ENCODE measurements around the gene GALM.
A peak's percentile ranks its signal among the peaks of the same experiment; 100 is the strongest.

Gene GALM

DNA sequence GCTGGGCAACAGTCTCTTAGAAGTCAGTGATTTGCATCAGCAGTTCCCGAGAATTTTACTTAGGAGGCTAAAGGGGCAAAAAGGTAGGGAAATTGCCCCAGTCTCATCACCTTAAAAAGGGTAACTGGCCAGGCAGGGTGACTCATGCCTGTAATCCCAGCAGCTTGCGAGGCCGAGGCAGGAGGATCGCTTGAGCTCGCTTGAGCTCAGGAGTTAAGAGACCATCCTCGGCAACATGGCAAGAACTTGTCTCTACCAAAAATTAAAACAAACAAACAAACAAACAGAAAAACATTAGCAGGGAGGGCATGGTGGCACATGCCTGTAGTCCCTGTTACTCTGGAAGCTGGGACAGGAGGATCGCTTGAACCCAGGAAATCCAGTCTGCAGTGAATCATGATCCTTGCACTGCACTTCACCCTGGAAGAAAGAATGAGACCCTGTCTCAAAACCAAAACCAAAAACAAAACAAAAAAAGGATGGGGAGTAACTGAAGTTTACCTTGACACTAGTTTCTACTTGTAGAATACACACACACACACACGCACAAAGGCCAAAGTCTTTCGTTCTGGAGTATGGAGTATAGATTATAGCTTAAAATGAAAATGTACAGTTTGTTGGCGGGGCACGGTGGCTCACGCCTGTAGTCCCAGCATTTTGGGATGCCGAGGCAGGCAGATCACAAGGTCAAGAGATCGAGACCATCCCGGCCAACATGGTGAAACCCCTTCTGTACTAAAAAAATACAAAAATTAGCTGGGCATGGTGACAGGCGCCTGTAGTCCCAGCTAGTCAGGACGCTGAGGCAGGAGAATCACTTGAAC lies 109.4 kb downstream of the GALM start:
- peaks cover 25% of the 10 kb centered on the region for H3K27me3 Mint-ChIP-seq
- H3K4me3 Mint-ChIP-seq = no peak overlapping the region
- H3K27ac Mint-ChIP-seq = no peak overlapping the region
- DNase-seq (no peak), ATAC-seq (no peak)
- peaks cover 19% of the 10 kb centered on the region for H3K4me1 Mint-ChIP-seq
- H3K9me3 Mint-ChIP-seq = no peaks in the 10 kb centered on the region

GRCh38 chr2:38775921-38776225 lies 110.0 kb downstream of the GALM start:
- ATAC-seq = no peak
- H3K27ac Mint-ChIP-seq = no peak overlapping the region
- peaks cover 19% of the 10 kb centered on the region for H3K4me1 Mint-ChIP-seq
- no peaks in the 10 kb centered on the region for H3K9me3 Mint-ChIP-seq
- no peak for DNase-seq
- no peak overlapping the region for H3K4me3 Mint-ChIP-seq
- H3K27me3 Mint-ChIP-seq = peaks cover 25% of the 10 kb centered on the region

GRCh38 chr2:38776531-38776930 lies 110.6 kb downstream of the GALM start:
- peaks cover 25% of the 10 kb centered on the region for H3K27me3 Mint-ChIP-seq
- ATAC-seq (no peak), DNase-seq (no peak)
- no peak overlapping the region for H3K4me3 Mint-ChIP-seq
- H3K4me1 Mint-ChIP-seq = peaks cover 25% of the 10 kb centered on the region
- H3K9me3 Mint-ChIP-seq = no peaks in the 10 kb centered on the region
- H3K27ac Mint-ChIP-seq = no peak overlapping the region

- H3K4me1 Mint-ChIP-seq = peaks cover 31% of the 10 kb centered on the region
- ATAC-seq (no peak), DNase-seq (no peak)
- H3K9me3 Mint-ChIP-seq = no peaks in the 10 kb centered on the region
- peak overlapping the region in 1 of 2 donors; percentile 99 for H3K27ac Mint-ChIP-seq
- peak overlapping the region; percentile 93 to 99 for H3K4me3 Mint-ChIP-seq
- H3K27me3 Mint-ChIP-seq = peaks cover 25% of the 10 kb centered on the region
Observed at GRCh38 chr2:38778687-38779082, 112.8 kb downstream of the GALM start.

- ATAC-seq (no peak), DNase-seq (no peak)
- no peaks in the 10 kb centered on the region for H3K9me3 Mint-ChIP-seq
- peaks cover 21% of the 10 kb centered on the region for H3K4me1 Mint-ChIP-seq
- no peak overlapping the region for H3K4me3 Mint-ChIP-seq
- H3K27ac Mint-ChIP-seq = no peak overlapping the region
- H3K27me3 Mint-ChIP-seq = no peaks in the 10 kb centered on the region
Observed at GRCh38 chr2:38783586-38783985, 117.7 kb downstream of the GALM start.
